Measurements from ENCODE around the gene GRIN3B. TPM values are rescaled to one million over a fixed set of nuclear protein-coding genes. Genes with fewer than 3 reads are reported as not detected.

Gene GRIN3B
- total and polyA plus RNA-seq, 9 of the 15 experiments (the other 6 are each of a cell fraction or from before 2014, with no cell fraction given) = 0.06 to 0.95 (median 0.19) TPM; not detected in 6

GRCh38 chr19:952680-953444 lies 47.4 kb upstream of the GRIN3B start (continued):
- TF ChIP-seq, protein P1, sequence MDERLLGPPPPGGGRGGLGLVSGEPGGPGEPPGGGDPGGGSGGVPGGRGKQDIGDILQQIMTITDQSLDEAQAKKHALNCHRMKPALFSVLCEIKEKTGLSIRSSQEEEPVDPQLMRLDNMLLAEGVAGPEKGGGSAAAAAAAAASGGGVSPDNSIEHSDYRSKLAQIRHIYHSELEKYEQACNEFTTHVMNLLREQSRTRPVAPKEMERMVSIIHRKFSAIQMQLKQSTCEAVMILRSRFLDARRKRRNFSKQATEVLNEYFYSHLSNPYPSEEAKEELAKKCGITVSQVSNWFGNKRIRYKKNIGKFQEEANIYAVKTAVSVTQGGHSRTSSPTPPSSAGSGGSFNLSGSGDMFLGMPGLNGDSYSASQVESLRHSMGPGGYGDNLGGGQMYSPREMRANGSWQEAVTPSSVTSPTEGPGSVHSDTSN (CRISPR knock-in tag; IDR thresholded peaks at IDR 0.05; ENCODE audit: low read depth) = no peak
- TF ChIP-seq, protein P1 (tag; conservative IDR thresholded peaks at IDR 0.05; ENCODE audit: low read depth) = no peak
- TF ChIP-seq LEF1 (IDR thresholded peaks at IDR 0.05) (no peak), TEAD4 (IDR thresholded peaks at IDR 0.05; ENCODE audit: low read length) (peak; percentile 19; the same call in 1 of the 2 replicates), TEAD4 (CRISPR knock-in tag; IDR thresholded peaks at IDR 0.05; ENCODE audit: borderline replicate concordance) (no peak), JUND (IDR thresholded peaks at IDR 0.05; ENCODE audit: borderline replicate concordance, low read depth, low read length) (peak; percentile 43; the same call in 1 of the 2 replicates), JUND (tag; IDR thresholded peaks at IDR 0.05; ENCODE audit: borderline replicate concordance, low read depth, low read length) (no peak; the same call in 2 of the 3 replicates), GABPB2 (CRISPR knock-in tag; conservative IDR thresholded peaks at IDR 0.05) (no peak), POLR2G (IDR thresholded peaks at IDR 0.05; ENCODE audit: low read depth, low read length) (peak; percentile 52; the same call in 1 of the 2 replicates), TFAP4 (CRISPR knock-in tag; IDR thresholded peaks at IDR 0.05; ENCODE audit: borderline replicate concordance) (no peak), MAZ (CRISPR knock-in tag; conservative IDR thresholded peaks at IDR 0.05 in 1 of 2, IDR thresholded peaks at IDR 0.05 in 1 of 2) (peak; percentile 36 to 45; a peak in 2 of 4 replicates), MYNN (IDR thresholded peaks at IDR 0.05) (peak; percentile 16; the same call in 1 of the 2 replicates), MYNN (CRISPR knock-in tag; IDR thresholded peaks at IDR 0.05) (no peak), AFF1 (IDR thresholded peaks at IDR 0.05; ENCODE audit: low read depth in 1 of 2, partially characterized antibody in 2 of 2) (no peak), E2F3 (CRISPR knock-in tag; IDR thresholded peaks at IDR 0.05) (0 out of 2 replicates have a peak, but pooled peaks have one; percentile 24), CSDE1 (IDR thresholded peaks at IDR 0.05) (no peak), CBFA2T3 (IDR thresholded peaks at IDR 0.05) (peak; percentile 25; the same call in 1 of the 2 replicates)
- TF ChIP-seq, protein P2, sequence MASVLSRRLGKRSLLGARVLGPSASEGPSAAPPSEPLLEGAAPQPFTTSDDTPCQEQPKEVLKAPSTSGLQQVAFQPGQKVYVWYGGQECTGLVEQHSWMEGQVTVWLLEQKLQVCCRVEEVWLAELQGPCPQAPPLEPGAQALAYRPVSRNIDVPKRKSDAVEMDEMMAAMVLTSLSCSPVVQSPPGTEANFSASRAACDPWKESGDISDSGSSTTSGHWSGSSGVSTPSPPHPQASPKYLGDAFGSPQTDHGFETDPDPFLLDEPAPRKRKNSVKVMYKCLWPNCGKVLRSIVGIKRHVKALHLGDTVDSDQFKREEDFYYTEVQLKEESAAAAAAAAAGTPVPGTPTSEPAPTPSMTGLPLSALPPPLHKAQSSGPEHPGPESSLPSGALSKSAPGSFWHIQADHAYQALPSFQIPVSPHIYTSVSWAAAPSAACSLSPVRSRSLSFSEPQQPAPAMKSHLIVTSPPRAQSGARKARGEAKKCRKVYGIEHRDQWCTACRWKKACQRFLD (CRISPR knock-in tag; IDR thresholded peaks at IDR 0.05) = peak; percentile 45; the same call in 1 of the 2 replicates

Measured in K562 (cell line).